GM19193 (cell line): ENCODE measurements around the gene PLEKHB2.

Experiments
- POLR2A ChIP-seq: IDR thresholded peaks from 4 replicates; pipeline ENCODE4 v1.6.1; 2011; ENCODE audit not compliant: insufficient read depth, insufficient read length; ENCODE audit errors: extremely low read depth

Gene PLEKHB2

DNA sequence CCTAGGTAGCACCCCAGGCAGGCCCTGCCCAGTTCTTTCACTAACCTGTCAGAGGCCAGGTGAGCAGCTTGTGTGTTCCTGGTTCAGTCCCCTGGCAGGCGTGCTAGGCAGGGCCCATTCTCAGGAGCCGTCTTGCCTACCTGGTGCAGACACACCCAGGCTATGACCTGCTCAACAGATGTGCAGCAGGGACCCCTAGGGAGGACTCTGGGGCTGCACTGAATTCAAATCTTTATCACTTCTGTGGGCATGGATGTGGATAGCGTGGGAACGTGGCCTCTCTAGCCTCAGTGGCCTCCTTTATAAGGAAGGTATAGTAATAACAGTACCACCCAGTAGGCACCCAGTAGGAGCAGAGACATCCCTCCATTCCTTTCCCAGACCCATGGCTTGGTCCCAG lies 48.4 kb downstream of the PLEKHB2 start:
- TF ChIP-seq POLR2A = no peak

DNA sequence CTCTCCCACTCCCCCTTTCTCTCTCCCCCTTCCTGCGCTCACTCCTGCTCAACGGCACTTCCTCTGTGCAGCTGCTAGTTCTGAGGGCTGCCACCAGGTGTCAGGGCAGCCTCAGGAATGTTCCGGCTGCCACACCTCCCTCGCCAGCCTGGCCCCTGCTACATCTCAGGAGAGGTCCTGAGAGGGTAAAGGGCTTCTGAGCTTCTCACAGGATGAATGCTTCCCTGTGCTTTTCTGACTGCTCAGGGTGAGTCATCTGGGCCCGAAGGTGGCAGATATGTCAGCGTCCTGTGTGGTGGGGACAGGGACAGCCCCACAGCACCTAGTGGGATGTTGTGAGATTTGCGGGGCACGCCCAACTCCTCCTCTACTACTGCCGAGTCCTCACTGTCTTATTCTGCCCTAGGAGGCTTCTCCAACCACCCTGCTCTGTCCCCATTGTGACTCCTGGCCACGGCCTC lies 49.0 kb downstream of the PLEKHB2 start:
- no peak for TF ChIP-seq POLR2A

DNA sequence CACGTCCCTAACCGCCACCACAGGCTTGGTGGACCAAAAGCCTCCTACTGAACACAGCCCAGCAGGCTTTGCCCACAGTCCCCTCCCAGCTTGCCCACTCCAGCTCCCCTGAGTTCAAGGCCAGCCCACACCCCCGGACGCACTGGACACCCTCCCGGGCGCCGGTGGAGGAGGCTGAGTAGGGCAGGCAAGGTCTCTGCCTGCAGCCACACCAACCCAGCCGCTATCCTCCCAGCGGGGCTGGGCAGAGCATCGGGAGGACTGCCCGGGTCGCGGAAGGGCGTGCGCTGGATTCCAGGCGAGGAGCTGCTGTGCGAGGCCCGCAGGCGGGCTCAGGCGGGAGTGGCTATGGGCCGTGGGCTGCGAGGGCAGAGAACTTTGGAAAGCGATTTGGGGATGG lies 49.5 kb downstream of the PLEKHB2 start:
- TF ChIP-seq POLR2A = no peak

DNA sequence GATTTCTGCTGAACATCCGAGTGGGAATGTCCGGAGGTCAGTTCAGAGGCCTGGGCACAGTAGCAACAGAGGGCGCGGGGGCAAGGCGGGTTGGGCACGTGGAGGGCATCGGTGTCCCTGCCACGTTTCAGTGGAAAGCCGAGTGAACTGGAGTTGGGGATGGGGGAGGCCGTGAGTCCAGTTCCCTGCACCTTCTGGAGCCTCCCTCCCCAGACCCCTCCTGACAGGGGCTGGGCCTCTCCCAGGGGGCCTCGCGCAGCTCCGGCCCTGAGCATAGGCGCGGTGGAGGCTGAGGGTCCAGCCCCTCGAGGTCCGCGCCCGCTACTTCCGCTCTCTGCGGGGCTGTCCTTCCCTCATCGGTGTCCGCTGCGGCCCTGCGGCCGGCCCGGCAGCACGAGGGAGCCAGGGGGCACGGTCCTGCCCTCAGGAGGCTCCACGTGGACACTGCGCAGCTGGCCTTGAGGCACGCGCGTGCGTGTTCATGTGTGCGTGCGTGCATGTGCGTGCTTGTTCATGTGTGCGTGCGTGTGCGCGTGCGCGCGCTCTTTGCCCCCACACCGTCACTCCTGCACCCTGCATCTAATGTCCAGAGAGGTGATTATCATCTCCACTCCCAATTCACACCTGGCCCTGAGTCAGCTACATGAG lies 50.2 kb downstream of the PLEKHB2 start:
- no peak for TF ChIP-seq POLR2A

DNA sequence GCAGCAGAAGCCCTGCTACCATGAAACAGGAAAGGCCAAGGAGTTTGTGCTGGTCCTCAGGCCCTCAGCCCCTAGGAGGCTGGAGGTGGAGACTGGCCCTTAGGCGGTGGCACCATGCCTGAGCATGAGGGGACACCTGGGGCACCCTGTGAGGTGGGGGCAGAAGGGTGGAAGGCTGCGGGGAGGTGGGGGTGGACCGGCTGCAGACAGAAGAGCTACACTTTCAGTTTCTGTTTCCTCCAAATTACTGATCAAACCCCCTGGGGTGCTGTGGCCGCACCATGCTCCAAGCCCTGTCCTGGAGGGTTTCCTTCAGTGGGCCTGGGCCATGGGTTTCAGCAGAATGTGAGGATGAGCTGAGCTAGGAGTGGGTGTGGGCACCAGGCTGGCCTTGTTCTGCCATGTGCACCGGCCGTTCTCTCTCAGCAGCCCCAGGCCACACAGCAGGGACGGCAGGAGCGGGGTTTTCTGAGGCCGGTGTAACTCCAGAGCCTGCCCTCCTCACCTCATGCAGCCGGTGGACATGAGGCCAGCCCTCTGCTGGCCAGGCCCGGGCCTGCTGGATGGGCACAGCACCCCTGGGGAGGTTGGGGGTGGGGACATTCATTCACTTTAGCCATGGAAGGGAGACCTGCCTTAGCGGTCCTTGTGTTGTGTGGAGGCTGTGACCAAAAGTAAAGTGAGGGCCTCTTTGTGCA lies 51.5 kb downstream of the PLEKHB2 start:
- TF ChIP-seq POLR2A = no peak

DNA sequence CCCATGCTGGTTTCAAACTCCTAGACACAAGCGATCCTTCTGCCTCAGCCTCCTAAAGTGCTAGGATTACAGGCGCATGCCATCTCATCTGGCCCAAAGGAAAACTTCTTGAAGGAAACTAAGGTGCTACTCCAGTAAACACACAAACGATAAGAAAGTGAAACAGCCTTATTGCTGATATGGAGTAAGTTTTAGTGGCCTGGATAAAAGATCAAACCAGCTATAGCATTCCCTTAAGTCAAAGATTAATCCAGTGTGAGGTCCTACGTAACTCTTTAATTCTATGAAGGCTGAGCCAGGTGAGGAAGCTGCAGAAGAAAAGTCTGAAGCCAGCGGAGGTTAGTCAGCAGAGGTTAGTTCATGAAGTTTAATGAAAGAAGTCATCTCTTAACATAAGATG lies 63.4 kb downstream of the PLEKHB2 start:
- no peak for TF ChIP-seq POLR2A
